Psoas muscle (tissue), 8 donors: ENCODE results near the gene LEMD1. TPM values are rescaled to one million over a fixed set of nuclear protein-coding genes. Genes with fewer than 3 reads are reported as not detected.

Experiments
- ATAC-seq, 4 donors: fragments of 200-7000 bp; cut with Tn5 transposase; one replicate each; pipeline ENCODE4 v1.9.1; 2020; ENCODE audit warnings: moderate library complexity in 3 of 4, mild to moderate bottlenecking in 2 of 4
- DNase-seq, 2 donors: peaks; one replicate each; pipeline ENCODE4 v3.0.0-alpha.2; 2020
- H3K27ac ChIP-seq: fragments of 200-600 bp; one replicate; pipeline ENCODE4 v1.8.0; 2022
- H3K27me3 ChIP-seq, 3 donors: fragments of 200-600 bp in 1 of 3; one replicate each; pipeline versions ENCODE4 v1.6.1 to v1.8.0; 2013 to 2022; ENCODE audit warnings: low read length in 2 of 3, mild to moderate bottlenecking in 2 of 3, moderate library complexity in 1 of 3; ENCODE audit not compliant: insufficient read depth in 3 of 3
- H3K36me3 ChIP-seq, 2 donors: fragments of 200-600 bp in 1 of 2; one replicate each; pipeline versions ENCODE4 v1.6.1 to v1.8.0; 2013 to 2022; ENCODE audit warnings: low read depth in 1 of 2, mild to moderate bottlenecking in 1 of 2, moderate library complexity in 1 of 2; ENCODE audit not compliant: insufficient read depth in 1 of 2
- H3K4me1 ChIP-seq: fragments of 200-600 bp; one replicate; pipeline ENCODE4 v1.8.0; 2022
- H3K4me3 ChIP-seq: fragments of 200-600 bp; one replicate; pipeline ENCODE4 v1.8.0; 2022; ENCODE audit warnings: mild to moderate bottlenecking
- H3K9me3 ChIP-seq: fragments of 200-600 bp; one replicate; pipeline ENCODE4 v1.8.0; 2022
- WGBS, 3 donors: extraction: QIAGEN DNeasy Blood & Tissue Kit; methylation state at CpG; one replicate each; pipeline versions ENCODE4 v1.1.6 to v1.1.7; 2013; 5-methylcytosine and 5-hydroxymethylcytosine counted together
- intact Hi-C, 2 donors: fragments of 100-400 bp; cut with DNase I; formaldehyde crosslinking; loops; one replicate each; pipeline versions ENCODE4 v1.11.0 to v1.14.2; 2022
- polyA plus RNA-seq, 3 donors: library from polyadenylated mRNA; stranded (reverse); fragments of 200-250 nt; gene quantifications; one replicate each; pipeline ENCODE4 v1.2.3, GENCODE V29; 2013
- total RNA-seq, 4 donors: library from RNA; stranded (reverse); fragmentation: NEBNext Ultra II Directional in 2 of 4; extraction: Animal tissue kit (Norgen Biotek cat#: 25700) in 2 of 4; gene quantifications; one replicate each; pipeline versions ENCODE4 v1.2.1 to v1.2.4, GENCODE V29; 2021 to 2023
- TF ChIP-seq, protein P1 (sequence below): fragments of 200-600 bp; IDR thresholded peaks from one replicate; pipeline ENCODE4 v1.8.0; 2022; ENCODE audit warnings: antibody characterized with exemption
- donor health status: healthy with polysubstance abuse.
- donor health status: DM: no; HTN: no; CAD: no; lungs with moderate emphysema.
- donor health status: Bipolar disorder and iron deficiency.
- donor health status: healthy.
- donor health status: DM: yes; HTN: yes; CAD: no.
- donor health status: DM: no; HTN: no; CAD: no.
- donor health status: DM: no; HTN: no; CAD: no.
- donor health status: DM: yes; HTN: yes; CAD: no.

The LEMD1 gene
- total and polyA plus RNA-seq, 7 donors: not detected

DNA sequence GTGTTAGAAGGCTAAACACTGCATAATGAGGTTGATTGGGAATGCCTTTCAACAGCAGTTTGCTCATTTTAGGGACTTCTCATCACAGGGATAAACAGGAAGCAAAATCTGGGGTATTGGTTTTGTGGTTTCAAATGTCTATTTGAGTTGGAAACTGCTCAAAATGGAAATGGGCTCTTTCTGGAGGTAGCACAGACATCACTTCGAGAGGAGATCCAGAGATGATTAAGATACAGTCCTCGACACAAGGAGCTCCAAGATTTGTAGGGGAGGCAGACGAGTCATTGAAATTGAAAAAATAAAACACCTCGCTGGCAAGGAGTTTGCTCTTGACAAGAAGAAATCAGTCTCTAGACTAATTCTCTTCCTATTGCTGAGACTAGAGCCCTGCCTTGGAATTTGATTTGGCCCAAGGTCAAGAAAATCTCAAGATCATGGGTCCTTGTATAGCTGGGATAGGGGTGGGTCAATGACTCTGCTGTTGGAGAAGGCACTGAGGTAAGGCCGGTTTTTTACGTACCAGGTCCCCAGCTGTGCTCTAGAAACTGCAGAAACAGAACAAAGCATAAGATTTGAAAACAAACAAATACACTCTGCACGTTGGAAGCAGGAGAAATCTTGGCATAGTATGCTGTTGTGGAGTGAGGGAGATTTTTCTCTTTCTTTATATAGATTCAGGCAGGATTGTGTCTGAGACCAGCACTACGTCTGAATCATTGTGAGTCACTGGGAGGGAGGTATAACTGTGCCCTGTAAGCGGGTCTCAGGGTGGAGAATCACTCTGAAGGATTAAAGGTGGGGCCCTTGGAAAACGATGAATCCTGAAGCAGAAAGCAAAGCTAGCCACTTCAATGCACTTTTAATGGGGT, 47.4 kb downstream of the LEMD1 start:
- WGBS, 3 donors: 79 to 81% (median 79%) methylated on average over 10 of the region's 10 CpGs
- DNase-seq (no peak), ATAC-seq (no peak)
- H3K27ac ChIP-seq: no peak overlapping the region
- no peaks in the 10 kb centered on the region for H3K4me1 ChIP-seq
- no peaks in the 10 kb centered on the region for H3K9me3 ChIP-seq
- intact Hi-C loops: no loop called here
- no peak overlapping the region for H3K4me3 ChIP-seq
- no peaks in the 10 kb centered on the region for H3K36me3 ChIP-seq
- peaks cover 0 to 35% (median 5%) of the 10 kb centered on the region in 3 donors for H3K27me3 ChIP-seq
- TF ChIP-seq, protein P1, sequence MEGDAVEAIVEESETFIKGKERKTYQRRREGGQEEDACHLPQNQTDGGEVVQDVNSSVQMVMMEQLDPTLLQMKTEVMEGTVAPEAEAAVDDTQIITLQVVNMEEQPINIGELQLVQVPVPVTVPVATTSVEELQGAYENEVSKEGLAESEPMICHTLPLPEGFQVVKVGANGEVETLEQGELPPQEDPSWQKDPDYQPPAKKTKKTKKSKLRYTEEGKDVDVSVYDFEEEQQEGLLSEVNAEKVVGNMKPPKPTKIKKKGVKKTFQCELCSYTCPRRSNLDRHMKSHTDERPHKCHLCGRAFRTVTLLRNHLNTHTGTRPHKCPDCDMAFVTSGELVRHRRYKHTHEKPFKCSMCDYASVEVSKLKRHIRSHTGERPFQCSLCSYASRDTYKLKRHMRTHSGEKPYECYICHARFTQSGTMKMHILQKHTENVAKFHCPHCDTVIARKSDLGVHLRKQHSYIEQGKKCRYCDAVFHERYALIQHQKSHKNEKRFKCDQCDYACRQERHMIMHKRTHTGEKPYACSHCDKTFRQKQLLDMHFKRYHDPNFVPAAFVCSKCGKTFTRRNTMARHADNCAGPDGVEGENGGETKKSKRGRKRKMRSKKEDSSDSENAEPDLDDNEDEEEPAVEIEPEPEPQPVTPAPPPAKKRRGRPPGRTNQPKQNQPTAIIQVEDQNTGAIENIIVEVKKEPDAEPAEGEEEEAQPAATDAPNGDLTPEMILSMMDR: no peak

DNA sequence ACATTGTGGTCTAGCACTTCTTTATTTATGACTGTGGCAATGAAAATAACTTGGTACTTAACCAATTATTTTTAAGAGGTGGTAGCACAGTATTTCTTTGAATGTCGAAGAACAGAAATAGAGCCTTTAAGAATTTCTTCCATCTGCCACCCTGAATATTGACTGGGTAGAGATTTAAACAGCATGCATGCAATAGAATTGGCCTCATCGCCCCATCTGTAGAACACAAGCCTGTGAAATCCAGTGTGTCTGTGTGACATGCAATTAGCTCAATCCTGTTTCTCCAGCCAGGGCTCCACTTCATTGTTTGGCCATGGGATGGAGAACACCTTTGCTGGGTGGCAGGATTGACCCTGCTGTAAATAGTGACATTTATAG, 48.1 kb downstream of the LEMD1 start:
- WGBS, 3 donors: 81 to 92% (median 88%) methylated on average over 2 of the region's 2 CpGs
- DNase-seq: no peak
- Histone ChIP-seq H3K27me3 (peaks cover 0 to 28% (median 2%) of the 10 kb centered on the region in 3 donors), H3K36me3 (no peaks in the 10 kb centered on the region), H3K4me3 (no peak overlapping the region), H3K4me1 (no peaks in the 10 kb centered on the region), H3K9me3 (no peaks in the 10 kb centered on the region), H3K27ac (no peak overlapping the region)
- intact Hi-C loops: no loop called here
- no peak for ATAC-seq
- TF ChIP-seq, protein P1: no peak

DNA sequence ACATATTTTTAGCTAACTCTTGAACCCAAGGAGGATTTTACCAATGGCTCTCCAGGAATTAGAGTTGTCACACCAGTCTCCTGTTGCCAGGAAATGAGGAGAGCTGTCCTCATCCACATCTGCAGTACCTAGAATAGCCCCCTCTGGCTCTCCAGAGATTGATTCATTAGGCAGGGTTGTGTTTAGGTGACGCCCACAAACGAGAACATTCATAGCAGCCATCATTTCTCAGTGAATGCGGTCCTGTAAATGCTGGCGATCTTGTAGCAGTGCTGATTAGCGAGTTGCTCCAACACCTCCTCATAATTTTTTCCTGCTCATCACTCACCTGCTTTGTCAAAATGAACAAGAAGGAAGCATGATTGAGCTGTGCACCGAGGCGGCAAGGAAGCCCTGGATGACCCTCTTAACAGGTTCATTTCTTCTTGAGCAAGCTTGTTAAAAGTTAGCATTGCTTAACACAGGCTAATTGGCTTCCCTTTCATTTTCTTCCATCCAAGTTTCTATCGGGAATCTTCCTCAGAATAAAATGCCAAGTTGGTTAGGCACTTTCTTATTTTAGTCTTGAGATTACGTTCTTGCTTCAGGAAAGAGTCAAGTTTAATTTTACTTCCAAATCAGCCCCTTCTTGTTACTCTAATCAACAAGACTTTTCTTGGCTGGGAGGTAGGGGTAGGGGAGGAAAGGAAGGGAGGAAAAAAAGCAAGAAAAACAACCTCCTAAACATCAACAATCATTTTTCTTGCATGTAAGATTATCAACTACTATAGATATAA, 48.6 kb downstream of the LEMD1 start:
- Histone ChIP-seq H3K27ac (no peak overlapping the region), H3K36me3 (no peaks in the 10 kb centered on the region), H3K4me3 (no peak overlapping the region), H3K27me3 (peaks cover 0 to 24% (median 2%) of the 10 kb centered on the region in 3 donors), H3K4me1 (no peaks in the 10 kb centered on the region), H3K9me3 (no peaks in the 10 kb centered on the region)
- TF ChIP-seq, protein P1: no peak
- 46 to 55% (median 49%) methylated on average over 9 of the region's 9 CpGs for WGBS, 3 donors
- intact Hi-C loops: no loop called here
- ATAC-seq (no peak), DNase-seq (no peak)

DNA sequence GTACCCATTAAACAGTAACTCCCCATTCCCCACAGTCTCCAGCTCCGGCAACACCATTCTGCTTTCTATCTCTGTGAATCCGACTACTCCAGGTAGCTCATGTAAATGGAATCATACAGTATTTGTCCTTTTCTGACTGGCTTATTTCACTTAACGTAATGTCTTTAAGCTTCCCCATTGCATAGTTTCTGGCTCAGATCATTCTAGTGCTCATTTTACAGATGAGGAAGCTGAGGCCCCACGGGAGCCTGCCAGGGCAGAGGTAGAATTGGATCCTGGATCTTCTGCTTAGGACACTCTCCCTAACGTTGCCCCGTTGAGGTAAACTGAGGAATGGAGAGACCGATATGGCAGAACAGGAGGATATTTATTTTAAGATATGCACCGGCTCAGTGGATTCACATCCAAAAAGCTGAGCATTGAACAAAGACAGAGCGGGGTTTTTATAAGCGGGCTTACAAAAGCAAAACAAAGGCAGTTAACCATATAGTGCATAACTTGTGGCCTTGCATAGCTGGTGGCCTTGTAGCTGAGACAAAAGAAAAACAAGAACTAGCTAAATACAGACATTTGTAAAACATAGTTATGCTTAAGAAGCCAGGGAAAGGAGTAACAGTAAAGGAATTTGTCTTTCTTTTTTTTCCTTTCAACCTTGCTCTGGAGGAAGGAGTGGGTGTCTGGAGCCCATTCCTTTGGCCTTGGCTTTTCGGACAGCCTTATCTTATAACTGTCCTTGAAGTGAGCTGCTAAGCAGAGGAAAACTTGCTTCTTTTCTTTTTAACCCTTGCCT, 49.8 kb downstream of the LEMD1 start:
- 67 to 72% (median 72%) methylated on average over 11 of the region's 11 CpGs for WGBS, 3 donors
- no peaks in the 10 kb centered on the region for H3K9me3 ChIP-seq
- ATAC-seq: no peak

More for the DNA sequence above, 49.8 kb downstream of the LEMD1 start:
- TF ChIP-seq, protein P1: no peak
- intact Hi-C loops: no loop called here
- Histone ChIP-seq H3K36me3 (no peaks in the 10 kb centered on the region), H3K4me1 (no peaks in the 10 kb centered on the region), H3K27ac (no peak overlapping the region), H3K4me3 (no peak overlapping the region), H3K27me3 (peaks cover 0 to 18% (median 2%) of the 10 kb centered on the region in 3 donors)
- DNase-seq: no peak
